Amniotic stem cell (primary cell): ENCODE data around the gene NEURL2.
"Not testable (repeated sequence)": the region's sequence is repeated elsewhere in the genome, so short reads cannot be mapped to it uniquely, and the experiment has no call there.

Experiments
- DNase-seq: peaks from one replicate; lab custom pipeline; 2025; lab: John Stamatoyannopoulos, UW

NEURL2 gene, protein sequence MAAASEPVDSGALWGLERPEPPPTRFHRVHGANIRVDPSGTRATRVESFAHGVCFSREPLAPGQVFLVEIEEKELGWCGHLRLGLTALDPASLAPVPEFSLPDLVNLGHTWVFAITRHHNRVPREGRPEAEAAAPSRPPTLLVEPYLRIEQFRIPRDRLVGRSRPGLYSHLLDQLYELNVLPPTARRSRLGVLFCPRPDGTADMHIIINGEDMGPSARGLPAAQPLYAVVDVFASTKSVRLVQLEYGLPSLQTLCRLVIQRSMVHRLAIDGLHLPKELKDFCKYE

DNA sequence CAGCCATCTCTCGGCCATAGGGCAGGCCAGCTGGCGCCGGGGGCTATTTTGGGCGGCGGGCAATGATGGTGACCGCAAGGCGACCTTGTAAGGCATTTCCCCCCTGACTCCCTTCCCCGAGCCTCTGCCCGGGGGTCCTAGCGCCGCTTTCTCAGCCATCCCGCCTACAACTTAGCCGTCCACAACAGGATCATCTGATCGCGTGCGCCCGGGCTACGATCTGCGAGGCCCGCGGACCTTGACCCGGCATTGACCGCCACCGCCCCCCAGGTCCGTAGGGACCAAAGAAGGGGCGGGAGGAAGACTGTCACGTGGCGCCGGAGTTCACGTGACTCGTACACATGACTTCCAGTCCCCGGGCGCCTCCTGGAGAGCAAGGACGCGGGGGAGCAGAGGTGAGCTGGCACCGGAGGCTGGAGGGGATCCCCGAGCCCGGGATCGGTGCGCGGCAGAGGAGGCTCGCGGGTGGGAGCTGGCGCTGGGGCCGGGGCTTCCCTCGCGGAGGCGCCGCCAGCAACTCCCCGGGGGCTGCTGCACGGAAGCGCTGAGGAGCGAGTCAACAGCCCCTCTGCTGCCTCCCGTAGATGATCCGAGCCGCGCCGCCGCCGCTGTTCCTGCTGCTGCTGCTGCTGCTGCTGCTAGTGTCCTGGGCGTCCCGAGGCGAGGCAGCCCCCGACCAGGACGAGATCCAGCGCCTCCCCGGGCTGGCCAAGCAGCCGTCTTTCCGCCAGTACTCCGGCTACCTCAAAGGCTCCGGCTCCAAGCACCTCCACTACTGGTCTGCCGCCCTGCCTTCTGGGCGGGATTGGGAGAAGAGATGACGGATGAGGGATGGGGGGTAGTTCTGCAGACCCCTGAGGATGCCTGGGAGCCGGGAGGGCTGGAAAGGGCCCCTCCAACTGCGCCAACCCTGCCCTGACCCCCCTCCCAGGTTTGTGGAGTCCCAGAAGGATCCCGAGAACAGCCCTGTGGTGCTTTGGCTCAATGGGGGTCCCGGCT lies at the start of gene NEURL2, which contains the start of gene CTSA:
TSS of gene NEURL2 (minus strand) at position 224 of the 999 bp plus-strand sequence. CDS start at position 7, 217 bp downstream.
TSS of gene CTSA (plus strand) at position 351 of the 999 bp plus-strand sequence. CDS start at position 585, 234 bp downstream.
- DNase-seq = peak; percentile 61

DNA sequence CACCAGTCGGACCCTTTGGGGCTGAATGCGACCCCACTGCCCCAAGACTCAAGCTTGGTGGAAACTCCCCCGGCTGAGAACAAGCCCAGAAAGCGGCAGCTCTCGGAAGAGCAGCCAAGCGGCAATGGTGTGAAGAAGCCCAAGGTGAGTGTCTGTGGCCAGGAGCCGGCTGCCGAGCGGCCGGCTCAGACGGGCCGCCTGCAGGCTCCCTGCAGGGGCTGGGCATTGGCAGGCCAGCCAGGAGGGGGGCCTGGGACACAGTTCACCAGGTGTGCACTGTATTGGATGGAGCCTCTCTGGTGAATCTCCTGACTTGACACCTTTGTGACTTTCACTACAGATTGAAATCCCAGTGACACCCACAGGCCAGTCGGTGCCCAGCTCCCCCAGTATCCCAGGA lies 49.5 kb upstream of the NEURL2 start:
- no peak for DNase-seq

DNA sequence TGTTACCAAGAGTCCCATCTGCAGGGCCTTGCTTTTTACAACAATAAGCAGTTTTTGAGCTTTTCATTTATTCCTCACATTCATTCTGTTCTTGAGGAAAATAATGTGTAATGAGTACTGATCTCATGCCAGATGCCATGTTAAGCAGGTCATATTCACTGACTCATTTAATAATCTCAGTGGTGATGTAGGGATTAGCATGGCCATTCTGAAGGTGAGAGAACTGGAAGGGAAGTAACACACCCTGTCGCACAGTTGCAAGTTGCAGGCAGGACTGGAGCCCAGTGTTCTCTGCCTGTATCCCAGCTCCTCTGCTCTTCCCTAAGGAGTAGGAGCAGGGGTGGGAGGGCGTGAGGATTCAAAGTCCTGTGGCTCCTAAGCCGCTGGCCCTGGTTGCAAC lies 49.0 kb upstream of the NEURL2 start:
- no peak for DNase-seq

DNA sequence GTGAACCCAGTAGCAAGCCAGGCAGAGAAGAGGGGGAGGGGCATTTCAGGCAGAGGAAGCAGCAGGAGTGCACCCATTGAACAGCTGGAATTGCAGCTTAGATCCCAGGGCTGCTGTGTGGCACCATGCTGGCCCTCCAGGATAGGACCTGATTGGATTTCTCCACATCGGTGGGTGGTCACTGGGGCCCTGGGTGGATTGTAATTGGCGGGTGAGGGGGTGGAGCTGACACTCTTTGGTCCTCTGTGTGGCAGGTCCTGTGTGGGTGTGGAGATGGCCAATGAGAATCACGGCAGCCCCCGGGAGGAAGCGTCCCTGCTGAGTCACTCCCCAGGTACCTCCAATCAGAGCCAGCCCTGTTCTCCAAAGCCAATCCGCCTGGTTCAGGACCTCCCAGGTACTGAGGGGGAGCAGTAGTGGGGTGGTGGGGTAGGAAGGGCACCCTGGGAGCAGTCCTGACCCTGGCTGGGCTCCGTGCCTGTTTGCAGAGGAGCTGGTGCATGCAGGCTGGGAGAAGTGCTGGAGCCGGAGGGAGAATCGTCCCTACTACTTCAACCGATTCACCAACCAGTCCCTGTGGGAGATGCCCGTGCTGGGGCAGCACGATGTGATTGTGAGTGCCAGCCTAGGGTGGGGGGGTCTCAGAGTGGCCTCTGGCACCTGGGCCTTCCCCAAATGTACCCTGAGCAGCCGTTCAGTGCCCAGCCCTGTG lies 47.9 kb upstream of the NEURL2 start:
- no peak for DNase-seq

DNA sequence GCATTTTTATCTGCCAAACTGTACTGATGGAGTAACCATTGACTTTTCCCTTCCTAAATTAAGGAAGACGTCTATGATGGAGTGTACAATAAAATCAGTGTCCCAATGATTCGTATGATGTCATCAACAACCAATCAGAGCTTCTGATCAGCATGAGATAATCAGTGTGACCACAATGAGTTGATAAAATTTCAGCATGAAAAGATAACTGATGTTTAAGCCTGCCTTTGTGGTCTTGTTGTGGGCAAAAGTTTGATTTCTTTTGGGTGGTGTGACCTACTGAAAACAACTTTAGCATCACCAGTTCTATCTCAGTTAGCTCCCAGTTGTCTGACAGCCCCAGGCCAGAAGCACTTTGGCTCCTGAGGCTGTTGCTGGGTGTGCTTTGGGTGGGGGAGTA lies 46.8 kb upstream of the NEURL2 start:
- no peak for DNase-seq

DNA sequence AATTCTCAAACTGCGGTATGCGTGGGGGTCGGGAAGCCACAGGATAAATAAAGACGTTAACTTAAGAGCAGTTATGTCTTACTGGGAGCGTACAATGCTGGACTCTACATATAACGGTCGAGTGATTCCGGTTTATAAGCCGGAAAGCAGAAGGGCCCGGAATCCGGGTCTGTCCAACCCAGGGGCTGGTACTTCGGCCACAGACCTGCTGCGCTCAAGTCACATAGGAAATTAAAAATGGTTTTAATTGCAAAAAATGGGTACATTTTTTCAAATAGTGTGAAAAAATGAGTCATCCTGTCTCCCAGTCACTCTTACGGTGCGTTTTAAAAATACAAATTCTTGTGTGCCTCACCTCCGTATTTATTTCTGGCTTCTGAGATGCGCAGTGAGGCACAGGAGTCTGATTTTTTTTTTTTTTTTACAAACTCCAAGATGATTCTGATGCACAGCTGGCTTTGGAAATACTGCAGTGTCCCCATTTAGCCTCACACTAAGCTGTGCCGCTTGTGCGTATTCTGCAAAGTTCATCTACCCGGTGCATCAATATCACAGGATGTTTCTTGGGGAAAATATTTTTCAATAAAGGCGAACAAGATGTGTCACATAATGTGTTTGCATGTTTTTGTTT lies 44.5 kb upstream of the NEURL2 start:
- DNase-seq = no peak

DNA sequence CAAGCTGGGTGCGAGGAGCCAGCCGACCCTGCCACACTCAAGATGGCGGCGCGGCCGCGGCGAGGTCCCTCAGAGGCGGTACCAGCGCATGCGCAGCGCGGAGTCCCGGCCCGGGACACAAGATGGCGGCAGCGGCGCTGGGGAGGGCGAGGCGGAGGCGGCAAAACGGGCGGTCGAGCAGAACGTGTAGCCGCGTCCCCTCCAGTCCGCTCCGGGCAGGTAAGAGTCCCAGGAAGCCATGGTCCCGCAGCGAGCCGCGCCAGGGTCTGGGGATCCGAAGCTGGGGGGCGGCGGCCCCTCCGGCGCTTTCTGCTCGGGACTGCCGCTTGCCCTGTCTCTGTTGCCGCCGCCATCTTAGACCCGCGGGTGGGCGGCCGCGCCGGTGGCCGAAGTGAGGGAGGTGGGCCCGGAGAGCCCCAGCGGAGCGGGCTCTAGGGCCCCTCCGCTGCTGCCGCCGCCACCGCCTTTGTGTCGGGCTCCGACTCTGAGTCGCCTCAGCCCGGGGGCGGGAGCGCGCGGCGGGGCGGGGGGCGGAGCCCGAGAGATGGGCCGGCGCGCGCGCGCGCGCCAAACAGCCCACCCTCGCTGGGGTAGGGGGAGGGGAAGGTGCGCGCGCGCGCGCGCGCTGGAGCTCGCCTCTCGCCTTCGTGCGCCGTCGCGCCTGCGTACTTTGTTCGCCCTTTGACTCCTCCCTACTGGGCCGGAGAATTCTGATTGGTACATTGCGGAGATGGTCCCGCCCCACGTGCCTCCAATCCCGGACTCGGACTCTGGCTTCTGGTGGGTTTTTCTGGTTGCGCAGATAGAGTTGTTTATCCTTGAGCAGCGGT lies 43.8 kb upstream of the NEURL2 start, which contains the start of gene PCIF1:
TSS of gene PCIF1 (plus strand) at position 98 of the 830 bp plus-strand sequence. CDS start 4,317 bp downstream, outside the sequence.
- peak; percentile 98 for DNase-seq

DNA sequence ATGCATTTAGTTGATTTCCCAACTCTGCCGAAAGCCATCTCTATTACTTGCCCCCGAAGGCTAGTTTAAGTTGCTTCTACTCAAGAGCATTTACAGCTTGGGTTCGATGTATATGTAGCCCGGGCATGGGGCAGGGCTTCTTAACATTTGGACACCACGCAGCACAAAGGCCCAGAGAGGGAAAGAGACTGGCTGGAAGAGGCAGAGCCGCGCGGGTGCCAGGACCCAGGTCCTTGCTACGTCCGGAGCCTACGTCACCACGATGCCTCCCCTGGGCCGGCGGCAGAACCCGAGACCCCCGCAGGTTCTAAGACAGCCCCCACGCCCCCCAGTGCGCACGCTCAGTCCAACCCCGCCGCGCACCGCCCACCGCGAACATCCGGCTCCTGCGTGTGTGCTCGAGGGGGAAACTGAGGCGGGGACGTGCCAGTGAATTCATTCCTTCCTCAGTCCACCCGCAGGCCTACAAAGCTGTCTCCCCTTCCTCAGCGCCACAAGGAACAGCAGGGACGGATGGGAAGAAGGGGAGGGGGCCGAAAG lies 43.1 kb upstream of the NEURL2 start:
- DNase-seq = no peak

DNA sequence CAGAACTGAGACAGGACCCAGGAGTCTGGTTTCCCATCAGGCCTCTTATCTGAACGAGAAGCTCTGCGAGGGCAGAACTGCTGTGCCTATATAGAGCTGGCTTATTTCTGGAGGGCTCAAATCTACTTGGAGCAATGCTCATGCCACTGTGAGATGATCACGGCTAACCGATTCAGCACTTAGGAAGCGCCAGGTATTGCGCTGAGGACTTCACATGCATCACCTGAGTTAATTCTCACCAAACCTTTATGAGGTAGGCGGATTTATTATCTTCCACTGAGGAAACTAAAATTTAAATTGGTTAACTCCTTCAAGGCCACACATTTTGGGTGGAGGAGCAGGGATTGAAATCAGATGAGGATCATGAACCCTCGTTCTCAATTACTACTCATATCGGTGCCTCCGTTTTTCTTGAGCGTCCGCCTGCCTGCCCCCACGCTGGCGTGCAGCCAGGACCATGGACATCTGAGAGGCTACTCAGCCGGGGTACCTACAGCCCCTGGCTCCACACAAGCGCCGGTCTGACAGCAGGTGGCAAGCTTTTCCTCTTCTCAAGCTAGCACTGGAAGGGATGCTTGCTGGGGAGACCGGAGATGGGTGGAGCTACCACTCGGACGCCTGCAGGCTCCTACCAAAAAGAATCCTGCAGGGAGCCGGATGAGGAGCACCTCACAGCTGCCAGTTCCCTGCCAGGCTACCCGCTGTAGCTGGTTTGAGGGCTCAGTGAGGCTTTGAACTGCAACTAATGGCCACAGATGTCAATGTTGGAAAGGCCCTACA lies 42.4 kb upstream of the NEURL2 start:
- DNase-seq = no peak

DNA sequence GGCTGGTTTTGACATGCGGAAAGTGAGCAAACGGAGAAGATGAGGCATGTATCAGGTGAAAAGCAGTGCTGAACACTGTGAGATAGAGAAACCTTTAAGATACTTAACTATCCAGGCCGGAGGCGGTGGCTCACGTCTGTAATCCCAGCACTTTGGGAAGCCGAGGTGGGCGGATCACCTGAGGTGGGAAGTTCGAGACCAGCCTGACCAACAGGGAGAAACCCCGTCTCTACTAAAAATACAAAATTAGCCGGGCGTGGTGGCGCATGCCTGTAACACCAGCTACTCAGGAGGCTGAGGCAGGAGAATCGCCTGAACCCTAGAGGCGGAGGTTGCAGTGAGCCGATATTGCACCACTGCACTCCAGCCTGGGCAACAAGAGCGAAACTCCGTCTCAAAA lies 40.7 kb upstream of the NEURL2 start:
- not testable (repeated sequence) for DNase-seq

DNA sequence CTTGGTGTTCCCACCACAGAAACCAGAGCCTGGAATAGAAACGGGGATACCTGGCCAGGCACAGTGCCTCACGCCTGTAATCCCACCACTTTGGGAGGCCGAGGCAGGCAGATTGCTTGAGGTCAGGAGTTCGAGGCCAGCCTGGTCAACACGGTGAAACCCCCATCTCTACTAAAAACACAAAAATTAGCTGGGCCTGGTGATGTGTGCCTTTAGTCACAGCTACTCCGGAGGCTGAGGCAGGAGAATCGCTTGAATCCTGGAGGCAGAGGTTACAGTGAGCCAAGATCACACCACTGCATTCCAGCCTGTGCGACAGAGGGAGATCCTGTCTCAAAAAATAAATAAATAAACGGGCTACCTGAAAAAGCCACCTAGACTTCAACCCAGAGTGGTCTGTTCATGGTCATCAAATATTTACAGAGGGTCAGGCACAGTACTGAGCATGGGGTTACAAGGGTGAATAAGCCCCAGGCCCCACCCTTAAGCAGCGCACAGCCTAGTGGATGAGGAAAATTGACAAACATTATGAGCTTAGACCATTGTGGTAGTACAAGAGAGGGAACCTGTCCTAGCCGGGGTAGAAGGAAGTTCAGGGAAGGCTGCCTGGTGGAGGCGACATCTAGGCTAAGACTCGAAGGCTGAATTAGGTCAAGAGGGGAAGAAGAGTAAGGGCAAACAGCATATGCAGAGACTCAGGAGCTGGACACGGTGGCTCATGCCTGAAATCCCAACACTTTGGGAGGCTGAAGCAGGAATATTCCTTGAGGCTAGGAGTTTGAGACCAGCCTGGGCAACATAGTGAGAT lies 36.3 kb upstream of the NEURL2 start:
- no peak for DNase-seq

DNA sequence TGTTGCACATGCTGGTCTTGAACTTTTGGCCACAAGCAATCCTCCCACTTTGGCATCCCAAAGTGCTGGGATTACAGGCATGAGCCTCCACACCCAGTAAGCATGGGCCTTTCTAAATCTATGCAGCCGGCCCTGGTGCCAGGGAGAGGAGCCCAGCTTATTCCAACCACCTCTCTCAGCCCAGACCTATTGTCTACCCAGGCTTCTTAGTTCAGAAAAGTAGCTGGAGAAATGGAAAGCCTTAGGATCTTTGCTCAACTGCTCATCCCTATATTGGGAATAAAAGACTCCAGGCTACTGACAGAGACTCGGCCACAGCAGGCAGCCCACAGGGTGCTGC lies 35.7 kb upstream of the NEURL2 start:
- no peak for DNase-seq

DNA sequence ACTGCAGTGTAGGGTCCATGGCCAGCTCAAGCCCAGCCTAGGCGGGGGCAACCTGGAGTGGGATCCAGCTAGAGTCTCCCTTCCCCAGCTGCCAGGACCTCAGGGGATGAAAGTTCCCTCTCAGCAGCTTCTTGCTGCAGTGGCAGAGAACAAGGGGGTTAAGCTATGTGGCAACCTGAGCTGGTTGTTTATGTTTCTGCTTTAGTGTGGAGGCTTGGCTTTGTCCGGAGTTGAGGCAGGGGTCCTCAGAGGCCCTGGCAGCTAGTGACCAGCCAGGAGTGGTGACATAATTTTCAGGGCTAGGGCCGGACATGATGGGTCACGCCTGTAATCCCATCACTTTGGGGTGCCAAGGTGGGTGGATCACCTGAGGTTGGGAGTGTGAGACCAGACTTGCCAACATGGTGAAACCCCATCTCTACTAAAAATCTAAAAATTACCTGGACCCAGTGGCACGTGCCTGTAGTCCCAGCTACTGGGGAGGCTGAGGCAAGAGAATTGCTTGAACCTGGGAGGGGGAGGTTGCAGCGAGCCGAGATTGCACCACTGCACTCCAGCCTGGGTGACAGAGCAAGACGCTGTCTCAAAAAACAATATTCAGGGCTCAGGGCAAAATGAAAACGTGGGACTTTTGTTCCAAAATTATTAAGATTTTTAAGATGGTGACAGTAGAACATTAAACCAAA lies 35.0 kb upstream of the NEURL2 start:
- DNase-seq = no peak

DNA sequence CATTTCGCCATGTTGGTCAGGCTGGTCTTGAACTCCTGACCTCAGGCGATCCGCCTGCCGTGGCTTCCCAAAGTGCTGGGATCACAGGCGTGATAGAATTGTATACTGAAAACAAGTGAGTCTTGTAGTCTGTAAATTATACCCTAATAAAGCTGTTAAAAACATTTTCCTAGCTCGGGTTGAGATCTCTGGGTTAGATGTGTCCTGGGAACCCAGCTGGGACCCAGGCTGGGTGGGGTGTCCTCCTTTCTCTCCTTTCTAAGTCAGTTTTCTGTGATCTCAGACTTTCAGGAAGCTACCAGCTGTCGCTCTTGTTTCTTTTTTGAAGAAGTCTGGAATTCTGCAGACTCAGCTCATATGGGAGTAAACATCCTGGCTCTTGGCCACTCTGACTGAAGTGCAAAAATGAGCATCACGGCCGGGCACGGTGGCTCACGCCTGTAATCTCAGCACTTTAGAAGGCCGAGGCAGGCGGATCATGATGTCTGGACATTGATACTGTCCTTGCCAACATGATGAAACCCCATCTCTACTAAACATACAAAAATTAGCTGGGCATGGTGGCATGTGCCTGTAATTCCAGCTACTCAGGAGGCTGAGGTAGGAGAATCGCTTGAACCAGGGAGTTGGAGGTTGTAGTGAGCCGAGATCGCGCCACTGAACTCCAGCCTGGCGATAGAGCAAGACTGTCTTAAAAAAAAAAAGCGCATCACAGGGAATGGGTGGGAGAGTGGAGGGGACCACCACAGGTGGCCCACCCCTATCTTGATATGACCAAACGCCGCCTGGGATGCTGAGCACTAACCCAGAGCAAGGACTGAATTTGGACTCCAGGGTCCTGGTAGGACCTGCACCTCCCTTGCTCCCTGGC lies 33.6 kb upstream of the NEURL2 start:
- no peak for DNase-seq

DNA sequence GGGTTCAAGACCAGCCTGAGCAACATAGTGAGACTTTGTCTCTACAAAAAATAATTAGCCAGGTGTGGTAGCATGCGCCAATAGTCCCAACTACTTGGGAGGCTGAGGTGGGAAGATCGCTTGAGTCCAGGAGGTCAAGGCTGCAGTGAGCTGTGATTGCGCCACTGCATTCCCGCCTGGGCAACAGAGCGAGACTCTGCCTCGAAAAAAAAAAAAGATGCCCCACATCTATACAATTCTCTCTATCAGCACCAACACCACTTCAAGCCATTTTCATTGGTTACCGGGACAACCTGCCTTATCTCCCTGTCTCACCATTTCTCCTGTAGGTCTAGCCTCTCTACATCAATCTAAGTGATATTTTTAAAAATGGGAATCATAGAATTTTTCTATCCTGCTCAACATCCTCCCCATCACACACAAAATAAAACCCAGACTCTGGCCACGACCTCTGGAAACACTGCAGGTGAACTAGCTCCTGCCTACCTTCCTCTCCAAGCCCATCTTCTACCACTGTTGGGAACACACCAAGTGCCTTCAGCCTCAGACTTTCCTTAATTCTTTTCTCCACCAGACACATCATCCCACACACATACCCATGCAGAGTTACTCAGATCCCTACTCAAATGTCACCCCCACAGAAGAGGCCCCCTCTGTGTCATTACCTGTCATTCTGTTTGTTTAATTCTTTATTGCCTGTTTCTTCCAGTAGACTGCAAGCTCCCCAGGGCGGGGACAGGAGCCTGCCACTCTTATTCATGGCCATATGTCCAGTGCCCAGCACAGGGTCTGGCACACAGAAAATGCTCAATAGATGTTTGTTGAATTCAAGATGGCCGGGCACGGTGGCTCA lies 30.6 kb upstream of the NEURL2 start:
- DNase-seq = no peak
